Panc1 (cell line): ENCODE results near the gene TALDO1. TPM values are rescaled to one million over a fixed set of nuclear protein-coding genes. Genes with fewer than 3 reads are reported as not detected.
A peak's percentile ranks its signal among the peaks of the same experiment; 100 is the strongest.

Experiments
- ATAC-seq: fragments of 200-7000 bp; cut with Tn5 transposase; 2 replicates; pipeline ENCODE4 v1.9.1; 2020; ENCODE audit warnings: mild to moderate bottlenecking, moderate library complexity
- BruUV-seq: library from RNA; stranded (reverse); fragments of 400-500 nt; replicated peaks from 2 replicates; lab custom pipeline; 2021; lab: Mats Ljungman, UMichigan
- CTCF ChIA-PET: fragments of 300-600 bp; sonication (Branson Sonifier 250); formaldehyde crosslinking; loops from one replicate; lab custom pipeline; 2022; ENCODE audit warnings: antibody characterized with exemption; lab: Charles Lee
- POLR2A ChIA-PET: fragments of 300-600 bp; sonication (Branson Sonifier 250); formaldehyde crosslinking; loops from one replicate; lab custom pipeline; 2022; ENCODE audit warnings: antibody characterized with exemption; lab: Charles Lee
- DNase-seq: peaks from one replicate; pipeline ENCODE4 v3.0.0-alpha.2; 2010; ENCODE audit warnings: low read depth, low spot score
- H3K27ac ChIP-seq: 2 replicates; pipeline ENCODE4 v1.5.1; 2011; ENCODE audit warnings: mild to moderate bottlenecking, low read length, inconsistent platforms
- H3K27me3 ChIP-seq: fragments of 200-500 bp; sonication (Bioruptor generic); 2 replicates; pipeline ENCODE4 v1.6.0; 2014; ENCODE audit warnings: low read length, inconsistent platforms; ENCODE audit not compliant: control insufficient read depth, insufficient read depth
- H3K36me3 ChIP-seq: fragments of 200-500 bp; sonication (Bioruptor generic); 2 replicates; pipeline ENCODE4 v1.5.1; 2014; ENCODE audit warnings: inconsistent platforms, mild to moderate bottlenecking, low read length, moderate library complexity; ENCODE audit not compliant: control insufficient read depth, insufficient read depth
- H3K4me1 ChIP-seq: 2 replicates; pipeline ENCODE4 v1.5.1; 2011; ENCODE audit warnings: inconsistent platforms, mild to moderate bottlenecking, low read length, moderate library complexity; ENCODE audit not compliant: control insufficient read depth, insufficient read depth
- H3K4me3 ChIP-seq, 2 experiments: 2 replicates each; pipeline ENCODE4 v1.5.1; 2011 to 2012; ENCODE audit warnings: low read depth in 2 of 2, low read length in 2 of 2, mild to moderate bottlenecking in 2 of 2, inconsistent platforms in 1 of 2, moderate library complexity in 1 of 2
- H3K9me3 ChIP-seq: fragments of 200-500 bp; sonication (Bioruptor generic); 2 replicates; pipeline ENCODE4 v1.5.1; 2014; ENCODE audit warnings: low read depth, mild to moderate bottlenecking, inconsistent platforms, low read length, moderate library complexity; ENCODE audit not compliant: control insufficient read depth, insufficient read depth
- POLR2AphosphoS5 ChIP-seq: IDR thresholded peaks from 2 replicates; pipeline ENCODE4 v1.6.1; 2012; ENCODE audit warnings: mild to moderate bottlenecking, low read depth, low read length, moderate library complexity
- SIN3A ChIP-seq: IDR thresholded peaks from 2 replicates; pipeline ENCODE4 v1.6.1; 2012; ENCODE audit warnings: low read depth, mild to moderate bottlenecking, low read length, moderate library complexity, borderline replicate concordance; ENCODE audit not compliant: insufficient read depth
- TCF7L2 ChIP-seq: IDR thresholded peaks from 2 replicates; pipeline ENCODE4 v1.6.1; 2011; ENCODE audit warnings: mild to moderate bottlenecking, low read depth, low read length, inconsistent platforms
- in situ Hi-C: cut with HindIII; loops from 2 replicates; pipeline ENCODE4 v1.10.0; 2016; ENCODE audit warnings: low sequenced_read_pairs, low pct_unique_long_range_greater_than_20kb
- intact Hi-C: fragments of 100-400 bp; cut with micrococcal nuclease; formaldehyde crosslinking; loops from one replicate; pipeline ENCODE4 v1.10.0; 2022; ENCODE audit not compliant: unreplicated experiment
- total RNA-seq: library from RNA; stranded (reverse); gene quantifications from one replicate; pipeline ENCODE4 v1.2.1, GENCODE V29; 2021; ENCODE audit not compliant: unreplicated experiment
- TF ChIP-seq, protein P1 (sequence below), 2 experiments: IDR thresholded peaks; 2 replicates each; pipeline ENCODE4 v1.6.1; 2011 to 2012; ENCODE audit warnings: low read depth in 2 of 2, control low read depth in 1 of 2, low read length in 1 of 2, mild to moderate bottlenecking in 1 of 2, moderate library complexity in 1 of 2; ENCODE audit not compliant: insufficient read depth in 1 of 2
- TF ChIP-seq, protein P2 (sequence below): fragments of 450-650 bp; IDR thresholded peaks from 2 replicates; pipeline ENCODE4 v1.5.1; 2017; ENCODE audit warnings: mild to moderate bottlenecking

Gene TALDO1
- total RNA-seq, 1 experiment from 2014 or later = 257 TPM

DNA sequence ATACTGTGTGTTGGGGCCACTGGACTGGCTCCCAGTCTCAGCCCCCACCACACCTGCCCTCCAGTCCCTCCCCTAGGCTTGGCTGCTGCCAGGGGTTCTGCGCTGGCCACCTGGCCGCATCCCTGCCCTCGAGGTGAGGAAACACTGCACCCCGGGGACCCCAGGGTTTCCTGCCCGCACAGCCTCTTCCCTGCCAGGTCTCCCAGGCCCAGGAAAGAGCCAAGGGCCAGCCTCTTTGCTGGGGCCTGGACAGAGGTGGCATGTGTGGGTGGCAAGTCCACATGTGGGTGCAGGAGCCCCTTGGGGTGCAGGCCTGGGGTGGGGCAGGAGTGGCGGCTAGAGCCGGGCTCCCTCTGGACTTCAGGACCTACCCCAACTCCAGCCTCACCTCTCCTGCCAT is 38.8 kb upstream of the TALDO1 start:
- CTCF ChIA-PET = no interaction called here
- Histone ChIP-seq H3K36me3 (no peaks in the 10 kb centered on the region; the same call in 1 of the 2 replicates), H3K27me3 (no peaks in the 10 kb centered on the region), H3K9me3 (no peaks in the 10 kb centered on the region), H3K4me3 (no peak overlapping the region; a peak in 1 of 4 replicates), H3K27ac (peak overlapping the region; percentile 93), H3K4me1 (peaks cover 66% of the 10 kb centered on the region)
- no TSS peak for BruUV-seq
- no peak for DNase-seq
- TF ChIP-seq TCF7L2 = no peak
- TF ChIP-seq, protein P1, sequence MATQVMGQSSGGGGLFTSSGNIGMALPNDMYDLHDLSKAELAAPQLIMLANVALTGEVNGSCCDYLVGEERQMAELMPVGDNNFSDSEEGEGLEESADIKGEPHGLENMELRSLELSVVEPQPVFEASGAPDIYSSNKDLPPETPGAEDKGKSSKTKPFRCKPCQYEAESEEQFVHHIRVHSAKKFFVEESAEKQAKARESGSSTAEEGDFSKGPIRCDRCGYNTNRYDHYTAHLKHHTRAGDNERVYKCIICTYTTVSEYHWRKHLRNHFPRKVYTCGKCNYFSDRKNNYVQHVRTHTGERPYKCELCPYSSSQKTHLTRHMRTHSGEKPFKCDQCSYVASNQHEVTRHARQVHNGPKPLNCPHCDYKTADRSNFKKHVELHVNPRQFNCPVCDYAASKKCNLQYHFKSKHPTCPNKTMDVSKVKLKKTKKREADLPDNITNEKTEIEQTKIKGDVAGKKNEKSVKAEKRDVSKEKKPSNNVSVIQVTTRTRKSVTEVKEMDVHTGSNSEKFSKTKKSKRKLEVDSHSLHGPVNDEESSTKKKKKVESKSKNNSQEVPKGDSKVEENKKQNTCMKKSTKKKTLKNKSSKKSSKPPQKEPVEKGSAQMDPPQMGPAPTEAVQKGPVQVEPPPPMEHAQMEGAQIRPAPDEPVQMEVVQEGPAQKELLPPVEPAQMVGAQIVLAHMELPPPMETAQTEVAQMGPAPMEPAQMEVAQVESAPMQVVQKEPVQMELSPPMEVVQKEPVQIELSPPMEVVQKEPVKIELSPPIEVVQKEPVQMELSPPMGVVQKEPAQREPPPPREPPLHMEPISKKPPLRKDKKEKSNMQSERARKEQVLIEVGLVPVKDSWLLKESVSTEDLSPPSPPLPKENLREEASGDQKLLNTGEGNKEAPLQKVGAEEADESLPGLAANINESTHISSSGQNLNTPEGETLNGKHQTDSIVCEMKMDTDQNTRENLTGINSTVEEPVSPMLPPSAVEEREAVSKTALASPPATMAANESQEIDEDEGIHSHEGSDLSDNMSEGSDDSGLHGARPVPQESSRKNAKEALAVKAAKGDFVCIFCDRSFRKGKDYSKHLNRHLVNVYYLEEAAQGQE (IDR thresholded peaks at IDR 0.05; ENCODE audit: insufficient read depth in 1 of 2, low read depth in 2 of 2, low read length in 1 of 2) = no peak
- no peak for TF ChIP-seq SIN3A
- TF ChIP-seq, protein P2, sequence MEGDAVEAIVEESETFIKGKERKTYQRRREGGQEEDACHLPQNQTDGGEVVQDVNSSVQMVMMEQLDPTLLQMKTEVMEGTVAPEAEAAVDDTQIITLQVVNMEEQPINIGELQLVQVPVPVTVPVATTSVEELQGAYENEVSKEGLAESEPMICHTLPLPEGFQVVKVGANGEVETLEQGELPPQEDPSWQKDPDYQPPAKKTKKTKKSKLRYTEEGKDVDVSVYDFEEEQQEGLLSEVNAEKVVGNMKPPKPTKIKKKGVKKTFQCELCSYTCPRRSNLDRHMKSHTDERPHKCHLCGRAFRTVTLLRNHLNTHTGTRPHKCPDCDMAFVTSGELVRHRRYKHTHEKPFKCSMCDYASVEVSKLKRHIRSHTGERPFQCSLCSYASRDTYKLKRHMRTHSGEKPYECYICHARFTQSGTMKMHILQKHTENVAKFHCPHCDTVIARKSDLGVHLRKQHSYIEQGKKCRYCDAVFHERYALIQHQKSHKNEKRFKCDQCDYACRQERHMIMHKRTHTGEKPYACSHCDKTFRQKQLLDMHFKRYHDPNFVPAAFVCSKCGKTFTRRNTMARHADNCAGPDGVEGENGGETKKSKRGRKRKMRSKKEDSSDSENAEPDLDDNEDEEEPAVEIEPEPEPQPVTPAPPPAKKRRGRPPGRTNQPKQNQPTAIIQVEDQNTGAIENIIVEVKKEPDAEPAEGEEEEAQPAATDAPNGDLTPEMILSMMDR = no peak
- no peak for TF ChIP-seq POLR2AphosphoS5
- intact Hi-C loops (no loop called here), in situ Hi-C loops (no loop called here)
- ATAC-seq = no peak
- POLR2A ChIA-PET = no interaction called here

DNA sequence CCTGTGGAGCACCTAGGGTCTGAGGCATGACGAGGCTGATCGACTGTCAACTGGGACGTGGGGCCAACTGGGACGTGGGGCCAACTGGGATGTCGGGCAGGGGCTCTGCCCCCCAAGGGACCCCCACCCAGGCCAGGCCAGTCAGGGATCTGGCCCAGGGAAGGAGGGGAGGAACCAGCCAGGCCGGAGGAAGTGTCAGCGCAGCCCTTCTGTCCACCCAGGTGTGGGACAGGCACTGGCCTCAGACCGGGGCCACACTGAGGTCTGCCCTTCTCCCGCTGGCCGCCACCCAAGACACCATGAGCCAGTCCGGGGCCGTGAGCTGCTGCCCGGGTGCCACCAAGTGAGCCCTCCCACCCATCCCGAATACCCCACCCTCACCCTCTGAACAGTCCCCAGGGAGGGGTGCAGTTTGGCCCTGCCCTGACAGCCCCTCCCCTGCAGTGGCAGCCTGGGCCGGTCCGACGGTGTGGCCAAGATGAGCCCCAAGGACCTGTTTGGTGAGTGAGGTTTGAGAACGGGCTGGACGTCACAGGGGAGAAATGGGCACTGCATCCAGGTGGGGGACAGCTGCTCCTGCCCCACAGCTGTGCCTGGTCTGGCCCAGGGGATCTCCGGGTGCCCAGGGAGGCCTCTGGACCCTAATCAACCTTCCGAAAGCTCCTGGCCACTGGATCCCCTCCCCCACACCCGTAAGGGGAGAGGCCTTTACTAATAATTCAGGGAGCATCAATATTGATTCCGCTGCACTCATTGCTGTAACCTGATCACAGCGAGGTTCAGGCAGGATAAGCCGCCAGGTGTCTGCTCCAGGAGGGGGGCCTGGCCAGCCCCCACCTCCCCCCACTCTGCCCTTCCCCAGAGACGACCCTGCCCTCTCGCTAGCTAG is 37.9 kb upstream of the TALDO1 start:
- Histone ChIP-seq H3K36me3 (no peaks in the 10 kb centered on the region; the same call in 1 of the 2 replicates), H3K9me3 (no peaks in the 10 kb centered on the region), H3K4me1 (peaks cover 57% of the 10 kb centered on the region), H3K27ac (peak overlapping the region; percentile 56), H3K27me3 (no peaks in the 10 kb centered on the region), H3K4me3 (no peak overlapping the region)
- ATAC-seq (no peak), DNase-seq (no peak)
- ChIA-PET POLR2A (no interaction called here), CTCF (no interaction called here)
- no TSS peak for BruUV-seq
- intact Hi-C loops = no loop called here
- in situ Hi-C loops = no loop called here
- TF ChIP-seq TCF7L2 = no peak
- TF ChIP-seq, protein P2 = no peak
- no peak for TF ChIP-seq POLR2AphosphoS5
- TF ChIP-seq SIN3A = no peak
- TF ChIP-seq, protein P1 (IDR thresholded peaks at IDR 0.05; ENCODE audit: insufficient read depth in 1 of 2, low read depth in 2 of 2, low read length in 1 of 2) = no peak
